HG03575 (cell line): ENCODE measurements around the gene GDPD5.

Source experiments
- ATAC-seq: cut with Tn5 transposase; IDR thresholded peaks from one replicate; pipeline ENCODE4 v1.9.1; 2021; ENCODE audit not compliant: unreplicated experiment, insufficient number of reproducible peaks, low FRiP score; ENCODE audit errors: extremely low read depth

Gene GDPD5

DNA sequence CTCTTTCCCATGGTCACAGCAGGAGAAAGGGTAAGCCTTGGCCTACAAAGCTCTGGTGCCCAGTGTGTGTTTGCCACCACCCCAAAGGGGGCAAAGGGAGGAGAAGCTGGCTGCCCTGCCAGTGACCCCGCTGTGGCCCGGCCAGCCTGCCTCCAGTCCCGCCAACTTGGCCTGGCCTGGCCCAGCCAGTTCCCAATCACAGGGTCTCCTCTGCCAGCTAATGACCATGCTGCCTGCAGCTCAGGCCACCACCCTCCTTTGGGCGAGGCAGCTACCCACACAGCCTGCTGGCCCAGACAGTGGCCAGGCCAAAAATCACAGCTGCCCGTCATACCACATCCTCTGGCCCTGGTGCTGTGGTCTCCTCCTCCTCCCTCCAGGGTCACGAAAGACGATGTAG lies 5.1 kb downstream of the GDPD5 start:
- no peak for ATAC-seq

DNA sequence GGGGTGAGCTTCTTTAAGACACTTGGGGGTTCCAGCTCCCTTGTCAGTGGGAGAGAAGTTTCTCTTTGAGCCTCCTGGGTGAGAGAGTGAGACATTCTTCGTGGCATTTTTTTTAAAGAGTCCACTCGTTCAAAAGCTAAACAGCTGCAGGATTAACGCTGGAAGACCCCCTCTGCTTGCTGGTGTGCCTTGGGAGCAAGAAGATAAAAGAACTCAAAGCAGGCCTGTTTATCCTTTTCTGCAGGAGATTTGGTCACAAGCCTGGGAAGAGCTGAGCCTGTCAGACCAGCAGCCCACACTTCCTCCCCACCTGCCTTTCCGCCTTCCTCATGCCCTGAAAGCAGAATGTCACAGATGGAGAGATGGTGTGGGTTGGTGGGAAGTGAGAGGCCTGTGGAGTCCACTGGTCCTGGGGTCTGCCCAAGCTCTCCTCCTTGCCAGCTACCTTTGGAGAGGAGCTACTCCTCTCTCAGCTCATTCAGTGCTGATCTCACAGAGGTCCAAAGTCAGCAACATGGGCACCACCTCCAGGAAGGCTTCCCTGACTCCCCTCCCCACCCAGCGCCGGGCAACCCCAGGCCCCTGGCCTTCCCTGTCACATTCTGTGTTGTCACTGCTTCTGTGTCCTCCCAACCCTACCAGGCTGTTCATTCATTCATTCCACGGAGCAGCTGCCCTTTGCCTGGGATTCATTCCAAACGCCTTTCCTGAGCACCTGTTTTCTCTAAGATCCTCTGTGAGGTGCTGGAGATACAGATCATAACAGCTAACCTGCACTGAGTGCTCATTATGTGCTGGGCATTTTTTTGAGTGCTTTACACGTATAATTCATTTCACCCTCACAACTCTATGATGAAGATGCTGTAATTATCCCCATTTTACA lies 6.7 kb downstream of the GDPD5 start:
- ATAC-seq = no peak

GRCh38 chr11:75518204-75518549 lies 7.6 kb downstream of the GDPD5 start:
- no peak for ATAC-seq

- no peak for ATAC-seq
Measured at GRCh38 chr11:75516886-75517285, 8.9 kb downstream of the GDPD5 start.

DNA sequence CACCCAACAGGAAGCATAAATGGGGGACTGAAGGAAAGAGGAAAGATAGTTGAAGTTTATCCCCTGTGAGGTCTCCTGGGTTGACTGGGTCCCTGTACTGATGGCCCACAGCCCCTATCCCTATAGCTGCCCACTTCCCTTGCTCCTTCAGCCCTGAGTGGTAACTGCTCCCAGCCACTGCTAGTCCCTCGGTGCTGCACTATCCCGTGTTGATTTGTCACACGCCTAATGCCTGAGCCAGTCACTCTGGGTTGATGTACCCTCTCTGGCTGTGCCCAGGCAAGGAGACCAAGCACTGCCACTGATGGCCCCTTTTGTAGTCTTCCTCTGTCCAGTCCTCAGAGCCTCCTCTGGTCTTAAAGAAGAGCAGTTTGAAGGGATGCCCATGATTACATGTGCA lies 9.6 kb downstream of the GDPD5 start:
- ATAC-seq = no peak

GRCh38 chr11:75514596-75514995 lies 11.1 kb downstream of the GDPD5 start:
- ATAC-seq = no peak

DNA sequence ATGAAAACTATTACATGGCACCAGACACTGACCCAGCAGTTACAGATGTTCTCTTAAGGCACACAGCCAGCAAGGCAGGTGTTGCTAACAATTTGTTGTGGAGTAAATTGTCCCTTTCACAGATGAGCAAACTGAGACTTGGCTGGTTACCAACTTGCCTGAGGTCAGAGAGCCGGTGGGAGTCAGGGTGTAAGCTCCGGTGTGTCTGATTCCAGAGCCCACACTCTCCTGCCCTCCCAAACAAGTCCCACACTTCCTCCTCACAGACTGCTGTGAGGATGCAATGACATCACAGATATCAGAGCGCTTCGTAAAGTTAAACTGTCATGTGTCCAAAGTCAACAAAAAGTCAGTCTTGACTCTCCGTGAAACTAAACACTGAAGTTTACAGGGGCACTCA lies 12.5 kb downstream of the GDPD5 start:
- ATAC-seq = no peak

DNA sequence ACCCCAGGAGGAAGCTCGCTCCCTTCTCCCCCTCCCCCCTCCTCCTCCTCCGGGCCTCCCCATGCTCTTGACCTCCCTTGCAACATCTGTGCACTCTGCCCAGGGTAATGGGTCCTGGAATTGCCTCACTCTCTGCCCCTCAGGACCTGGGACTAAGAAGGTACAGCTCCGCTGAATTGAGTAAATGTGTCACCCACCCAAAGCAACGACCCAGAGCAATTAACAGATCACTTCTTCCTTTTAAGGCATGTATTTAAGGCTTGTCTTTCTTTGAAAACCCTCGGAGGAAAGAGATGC lies 15.1 kb downstream of the GDPD5 start:
- ATAC-seq = no peak

- ATAC-seq = no peak
Measured at GRCh38 chr11:75510004-75510722, 15.6 kb downstream of the GDPD5 start.

GRCh38 chr11:75509020-75509720 lies 16.6 kb downstream of the GDPD5 start:
- ATAC-seq = no peak

DNA sequence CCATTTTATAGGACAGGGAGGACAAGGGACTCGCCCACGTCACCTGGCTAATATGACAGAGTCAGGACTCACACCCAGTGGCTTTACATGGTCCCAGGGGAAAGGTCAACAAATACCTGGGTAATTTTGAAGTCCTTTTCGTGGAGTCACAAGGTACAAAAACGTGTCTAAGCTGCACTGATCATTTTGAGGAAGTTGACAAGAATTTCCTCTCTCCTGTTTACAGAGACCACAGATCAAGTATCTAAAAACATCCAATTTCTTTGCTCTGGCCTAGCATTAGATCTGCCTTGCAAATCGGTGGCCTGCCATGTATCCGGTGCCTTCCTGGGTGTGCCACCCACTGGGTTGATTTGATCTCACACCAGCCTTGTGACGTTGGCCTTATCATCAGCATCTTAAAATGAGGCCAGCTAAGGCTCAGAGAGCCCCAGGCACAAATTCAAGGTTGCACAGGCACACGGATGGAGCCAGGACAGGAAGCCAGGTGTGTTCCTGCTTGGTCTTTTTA lies 17.6 kb downstream of the GDPD5 start:
- ATAC-seq = no peak

- no peak for ATAC-seq
Measured at GRCh38 chr11:75507571-75507970, 18.2 kb downstream of the GDPD5 start.

GRCh38 chr11:75506827-75507226 lies 18.9 kb downstream of the GDPD5 start:
- no peak for ATAC-seq

GRCh38 chr11:75505916-75506692 lies 19.6 kb downstream of the GDPD5 start:
- no peak for ATAC-seq

GRCh38 chr11:75504501-75504900 lies 21.2 kb downstream of the GDPD5 start:
- ATAC-seq = no peak

DNA sequence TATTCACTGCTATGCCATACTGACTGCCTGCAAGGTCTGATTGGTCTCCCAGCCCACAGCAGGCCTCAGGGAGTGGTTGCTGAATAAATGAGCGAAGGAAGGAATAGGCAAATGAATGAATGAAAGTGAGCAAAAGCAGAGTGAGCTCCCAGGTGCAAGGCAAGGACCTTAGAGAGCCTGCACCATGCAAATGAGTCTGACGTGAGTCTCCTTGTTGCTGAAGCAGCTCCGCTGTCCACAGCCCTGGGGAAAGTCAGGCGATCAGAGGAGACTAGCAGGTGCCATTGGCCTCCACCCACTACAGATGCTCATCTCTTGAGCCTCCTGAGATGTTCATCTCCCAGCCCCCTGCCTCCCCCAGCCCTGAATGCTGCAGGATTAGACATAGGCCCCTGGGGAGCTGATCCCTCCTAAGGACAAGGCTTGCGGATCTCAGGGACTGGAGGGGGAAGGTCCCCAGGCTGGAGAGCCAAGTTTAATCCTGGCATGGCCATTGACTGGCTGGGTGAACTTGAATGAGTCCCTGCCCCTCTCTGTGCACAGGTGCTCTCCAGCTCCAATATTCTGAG lies 22.1 kb downstream of the GDPD5 start:
- ATAC-seq = no peak

GRCh38 chr11:75502138-75502537 lies 23.6 kb downstream of the GDPD5 start:
- no peak for ATAC-seq

- no peak for ATAC-seq
Measured at GRCh38 chr11:75500742-75501141, 25.0 kb downstream of the GDPD5 start.
